Cardiac muscle cell (in vitro differentiated cells and primary cell): ENCODE results near the gene DBNDD1. TPM values are rescaled to one million over a fixed set of nuclear protein-coding genes. Genes with fewer than 3 reads are reported as not detected.

Experiments used
- DNase-seq, 2 donors: peaks; one replicate each; pipeline versions ENCODE4 v3.0.0 to v3.0.0-alpha.2; 2010 to 2017; ENCODE audit warnings: low read depth in 1 of 2, low spot score in 1 of 2
- H3K27ac ChIP-seq: fragments of 200-600 bp; sonication (generic); 2 replicates; pipeline ENCODE4 v1.5.1; 2016
- H3K27me3 ChIP-seq: fragments of 200-600 bp; sonication (generic); 2 replicates; pipeline ENCODE4 v1.6.0; 2016; ENCODE audit warnings: control low read depth
- H3K36me3 ChIP-seq: fragments of 200-600 bp; sonication (generic); 2 replicates; pipeline ENCODE4 v1.5.1; 2016; ENCODE audit warnings: control low read depth
- H3K4me1 ChIP-seq: fragments of 200-600 bp; sonication (generic); 2 replicates; pipeline ENCODE4 v1.8.1; 2017; ENCODE audit warnings: low read depth, mild to moderate bottlenecking, mixed run types
- H3K4me3 ChIP-seq: fragments of 200-600 bp; sonication (generic); 2 replicates; pipeline ENCODE4 v1.5.1; 2016; ENCODE audit warnings: mild to moderate bottlenecking
- H3K9me3 ChIP-seq: fragments of 200-600 bp; sonication (generic); 2 replicates; pipeline ENCODE4 v1.5.1; 2017; ENCODE audit warnings: low read depth, mild to moderate bottlenecking, control low read depth
- polyA plus RNA-seq: library from polyadenylated mRNA; unstranded; fragments of >200 nt; fragmentation: Nextera tagmentation; extraction: Ambion mirVana; gene quantifications from 2 replicates; pipeline ENCODE4 v1.2.1, GENCODE V29; 2016
- total RNA-seq: library from RNA; depleted of rRNA; stranded (reverse); fragments of >200 nt; gene quantifications from 2 replicates; pipeline ENCODE4 v1.2.3, GENCODE V29; 2016
- TF ChIP-seq, protein P1 (sequence below): IDR thresholded peaks from 2 replicates; pipeline ENCODE4 v1.5.1; 2012; ENCODE audit warnings: low read depth, mild to moderate bottlenecking, low read length

DBNDD1 gene
- total and polyA plus RNA-seq, 2 experiments from 2014 or later, result 5.1 to 5.9 TPM

DNA sequence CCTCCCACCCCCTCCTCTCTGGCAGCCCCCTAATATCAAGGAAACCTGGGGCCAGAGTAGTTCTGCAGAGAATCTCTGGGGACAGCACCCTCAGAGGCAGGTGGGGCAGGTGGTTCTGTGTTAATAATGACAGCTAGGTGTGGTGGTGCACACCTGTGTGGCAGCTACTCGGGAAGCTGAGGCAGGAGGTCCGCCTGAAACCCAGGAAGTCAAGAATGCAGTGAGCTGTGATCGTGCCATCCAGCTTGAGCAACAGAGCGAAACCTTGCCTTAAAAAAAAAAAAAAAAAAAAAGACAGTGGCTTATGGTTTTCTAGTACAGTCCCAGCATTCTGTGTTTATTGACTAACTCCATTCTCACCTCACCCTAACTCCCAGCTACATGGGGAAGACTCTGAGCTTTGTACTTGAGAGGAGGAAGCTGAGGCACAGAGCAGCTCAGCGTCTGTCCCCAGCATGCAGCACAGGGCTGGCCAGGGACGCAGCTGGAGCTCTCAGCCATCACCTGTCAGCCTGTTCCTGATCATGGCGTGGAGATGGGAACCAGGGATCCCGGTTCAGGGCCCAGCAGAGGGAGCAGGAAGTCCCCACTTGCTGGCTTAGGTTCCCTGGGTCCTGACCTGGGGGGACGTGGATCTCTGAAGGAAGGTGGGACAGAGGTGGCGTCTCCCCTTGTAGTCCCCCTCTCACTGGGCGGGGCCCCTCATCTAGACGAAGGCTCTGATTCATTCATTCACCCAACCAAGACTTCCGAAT is 6.1 kb downstream of the DBNDD1 start:
- no peak for DNase-seq
- TF ChIP-seq, protein P1, sequence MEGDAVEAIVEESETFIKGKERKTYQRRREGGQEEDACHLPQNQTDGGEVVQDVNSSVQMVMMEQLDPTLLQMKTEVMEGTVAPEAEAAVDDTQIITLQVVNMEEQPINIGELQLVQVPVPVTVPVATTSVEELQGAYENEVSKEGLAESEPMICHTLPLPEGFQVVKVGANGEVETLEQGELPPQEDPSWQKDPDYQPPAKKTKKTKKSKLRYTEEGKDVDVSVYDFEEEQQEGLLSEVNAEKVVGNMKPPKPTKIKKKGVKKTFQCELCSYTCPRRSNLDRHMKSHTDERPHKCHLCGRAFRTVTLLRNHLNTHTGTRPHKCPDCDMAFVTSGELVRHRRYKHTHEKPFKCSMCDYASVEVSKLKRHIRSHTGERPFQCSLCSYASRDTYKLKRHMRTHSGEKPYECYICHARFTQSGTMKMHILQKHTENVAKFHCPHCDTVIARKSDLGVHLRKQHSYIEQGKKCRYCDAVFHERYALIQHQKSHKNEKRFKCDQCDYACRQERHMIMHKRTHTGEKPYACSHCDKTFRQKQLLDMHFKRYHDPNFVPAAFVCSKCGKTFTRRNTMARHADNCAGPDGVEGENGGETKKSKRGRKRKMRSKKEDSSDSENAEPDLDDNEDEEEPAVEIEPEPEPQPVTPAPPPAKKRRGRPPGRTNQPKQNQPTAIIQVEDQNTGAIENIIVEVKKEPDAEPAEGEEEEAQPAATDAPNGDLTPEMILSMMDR, result no peak
- H3K27ac ChIP-seq, result no peak overlapping the region
- no peaks in the 10 kb centered on the region for H3K9me3 ChIP-seq
- no peaks in the 10 kb centered on the region for H3K4me1 ChIP-seq
- H3K36me3 ChIP-seq, result no peaks in the 10 kb centered on the region
- no peak overlapping the region for H3K4me3 ChIP-seq
- peaks cover 27% of the 10 kb centered on the region for H3K27me3 ChIP-seq

DNA sequence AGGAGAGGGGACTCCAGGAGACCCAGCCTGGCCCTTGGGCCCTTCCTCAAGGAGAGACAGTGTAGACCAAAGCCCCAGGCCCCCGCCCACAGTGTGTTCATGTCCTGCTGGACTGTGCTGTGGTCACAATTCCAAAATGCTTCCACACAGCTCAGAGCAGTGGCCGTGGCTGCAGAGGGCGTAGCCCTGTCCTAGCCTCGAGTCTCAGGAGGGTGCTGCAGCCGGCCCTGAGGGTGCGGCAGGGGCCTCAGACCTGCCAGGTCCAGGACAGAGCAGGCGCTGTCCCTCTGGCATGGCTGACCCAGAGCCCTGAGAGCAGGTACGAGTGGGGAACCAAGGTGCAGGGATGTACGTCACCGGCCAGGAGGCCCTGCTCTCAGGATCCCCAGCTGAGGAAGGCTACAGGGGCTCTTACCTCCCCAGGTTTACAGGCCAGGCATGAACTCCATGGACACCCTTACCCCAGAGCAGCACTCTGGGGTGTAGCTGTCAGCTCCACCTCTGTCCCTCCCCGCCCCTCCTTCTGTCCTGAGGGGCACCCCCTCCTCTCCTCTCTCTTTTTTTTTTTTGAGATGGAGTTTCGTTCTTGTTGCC is 7.3 kb downstream of the DBNDD1 start:
- Histone ChIP-seq H3K4me3 (no peak overlapping the region), H3K36me3 (no peaks in the 10 kb centered on the region), H3K27me3 (peaks cover 16% of the 10 kb centered on the region), H3K9me3 (no peaks in the 10 kb centered on the region), H3K4me1 (no peaks in the 10 kb centered on the region), H3K27ac (no peak overlapping the region)
- TF ChIP-seq, protein P1, result no peak
- no peak for DNase-seq

DNA sequence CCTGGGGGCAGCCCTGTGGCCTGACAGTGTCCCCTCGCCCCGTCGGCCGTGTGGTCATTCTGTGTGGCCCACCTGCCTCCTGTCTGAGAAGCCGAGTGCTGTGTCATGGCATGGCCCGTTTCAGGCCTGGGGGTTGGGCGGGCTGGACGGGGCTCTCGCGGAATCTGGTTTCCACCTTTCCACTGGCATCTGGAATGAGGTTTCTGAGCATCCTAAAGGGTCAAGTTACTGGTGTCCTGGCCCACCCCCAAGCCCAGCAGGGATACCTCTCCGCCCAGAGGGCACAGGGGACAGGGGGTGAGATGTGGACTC is 7.8 kb downstream of the DBNDD1 start:
- Histone ChIP-seq H3K4me1 (no peaks in the 10 kb centered on the region), H3K27me3 (peaks cover 10% of the 10 kb centered on the region), H3K36me3 (no peaks in the 10 kb centered on the region), H3K4me3 (no peak overlapping the region), H3K9me3 (no peaks in the 10 kb centered on the region), H3K27ac (no peak overlapping the region)
- DNase-seq, result no peak
- TF ChIP-seq, protein P1, result no peak

DNA sequence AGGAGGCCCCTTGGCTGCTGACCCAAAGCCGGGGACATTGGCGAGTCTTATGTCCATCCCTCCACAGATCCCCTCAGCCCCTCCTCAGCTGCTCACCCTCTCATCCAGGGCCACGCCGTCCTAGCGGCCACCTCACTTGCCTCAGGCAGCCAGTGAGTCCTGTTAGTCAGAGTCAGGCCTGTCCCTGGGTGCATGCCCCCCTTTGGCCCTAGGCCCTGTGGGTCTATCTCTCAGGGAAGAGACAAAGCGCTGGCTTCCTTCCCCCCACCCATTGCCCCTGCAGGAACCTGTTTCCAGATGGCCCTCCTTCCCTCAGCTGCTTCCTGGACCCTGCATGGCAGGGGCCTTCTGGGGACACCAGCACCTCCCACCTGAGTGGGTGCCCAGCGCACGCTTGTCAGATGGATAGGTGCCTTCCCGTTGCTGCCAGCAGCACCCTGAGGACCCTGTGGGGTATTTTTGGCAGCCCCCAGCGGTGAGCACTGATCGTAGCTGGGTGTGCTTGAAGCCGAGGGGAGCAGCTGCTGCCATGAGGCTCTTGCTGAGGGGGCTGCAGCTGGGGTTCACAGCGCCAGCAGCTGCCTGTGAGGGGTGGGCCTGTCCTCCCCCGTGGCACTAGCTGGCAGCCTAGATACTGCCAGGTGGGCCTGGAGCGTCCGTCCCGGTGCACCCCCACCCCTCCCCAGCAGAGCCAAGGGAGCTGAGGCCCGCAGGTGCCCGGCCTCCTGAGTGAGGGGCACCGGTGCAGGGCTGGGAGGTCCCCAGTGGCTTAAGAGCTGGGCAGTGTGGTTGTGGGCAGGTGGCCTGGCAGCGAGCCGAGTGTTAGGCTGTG is 8.4 kb downstream of the DBNDD1 start:
- Histone ChIP-seq H3K9me3 (no peaks in the 10 kb centered on the region), H3K27me3 (peaks cover 4% of the 10 kb centered on the region), H3K4me3 (no peak overlapping the region), H3K36me3 (no peaks in the 10 kb centered on the region), H3K27ac (no peak overlapping the region), H3K4me1 (no peaks in the 10 kb centered on the region)
- DNase-seq, result no peak
- TF ChIP-seq, protein P1, result no peak

DNA sequence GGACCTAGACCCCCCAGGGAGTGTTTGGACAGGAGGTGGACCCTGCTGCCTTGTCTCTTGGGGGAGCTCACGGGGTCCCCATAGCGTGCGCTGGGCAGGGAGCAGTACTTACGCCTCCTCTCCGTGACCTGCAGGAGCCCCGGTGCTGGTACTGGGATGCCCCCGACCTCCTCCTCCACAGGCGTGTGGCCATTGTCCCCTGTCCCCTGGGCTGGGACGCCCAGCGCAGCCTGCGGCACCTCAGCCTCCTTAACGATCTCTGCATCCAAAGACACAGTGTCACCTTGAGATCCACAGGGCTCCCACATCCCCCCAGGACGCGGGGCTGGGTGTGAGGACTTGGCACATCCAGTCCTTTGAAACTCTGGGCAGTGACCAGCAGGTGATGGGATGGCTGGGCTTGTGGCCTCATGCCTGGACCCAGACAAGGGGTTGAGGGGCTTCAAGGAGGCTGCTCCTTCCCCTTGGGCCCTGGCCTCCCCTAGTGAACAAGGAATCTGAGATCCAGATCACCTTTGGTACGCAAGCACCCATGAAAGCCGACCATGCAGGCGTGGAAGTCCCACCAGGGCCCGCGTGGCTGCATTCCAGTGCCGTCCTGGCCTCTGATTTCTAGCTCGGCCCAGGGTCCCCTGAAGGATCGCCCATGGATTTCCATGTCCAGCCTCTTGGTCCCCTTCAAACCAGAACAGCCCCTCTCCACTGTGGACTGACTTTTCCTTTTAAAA is 9.9 kb downstream of the DBNDD1 start:
- Histone ChIP-seq H3K36me3 (no peaks in the 10 kb centered on the region), H3K4me1 (no peaks in the 10 kb centered on the region), H3K27ac (no peak overlapping the region), H3K9me3 (no peaks in the 10 kb centered on the region), H3K27me3 (no peaks in the 10 kb centered on the region), H3K4me3 (no peak overlapping the region)
- TF ChIP-seq, protein P1, result no peak
- no peak for DNase-seq
